C4-2B (cell line): ENCODE results near the gene GTF2IRD1.

Source experiments
- CTCF ChIP-seq: fragments of 450-650 bp; conservative IDR thresholded peaks from 2 replicates; pipeline ENCODE4 v1.5.1; 2017; ENCODE audit warnings: mild to moderate bottlenecking
- ZFX ChIP-seq: fragments of 450-650 bp; IDR thresholded peaks from 2 replicates; pipeline ENCODE4 v1.6.1; 2017

GRCh38 chr7:74464931-74465886 lies 11.5 kb downstream of the GTF2IRD1 start:
- TF ChIP-seq CTCF (no peak), ZFX (no peak)
